Peyer's patch (tissue), 4 donors: ENCODE data around the gene SHC3.

Source experiments
- POLR2A ChIP-seq, 2 donors: fragments of 450-650 bp; IDR thresholded peaks; one replicate each; pipeline ENCODE4 v1.5.1; 2017; ENCODE audit warnings: antibody characterized with exemption in 2 of 2, mild to moderate bottlenecking in 2 of 2, moderate library complexity in 2 of 2
- TF ChIP-seq, protein P1 (sequence below), 6 experiments: fragments of 450-650 bp in 4 of 6; fragments of 200-600 bp in 2 of 6; sonication (generic) in 1 of 6; IDR thresholded peaks; one replicate each; pipeline ENCODE4 v1.5.1; 2017 to 2019; ENCODE audit warnings: antibody characterized with exemption in 6 of 6, mild to moderate bottlenecking in 3 of 6, moderate library complexity in 1 of 6

DNA sequence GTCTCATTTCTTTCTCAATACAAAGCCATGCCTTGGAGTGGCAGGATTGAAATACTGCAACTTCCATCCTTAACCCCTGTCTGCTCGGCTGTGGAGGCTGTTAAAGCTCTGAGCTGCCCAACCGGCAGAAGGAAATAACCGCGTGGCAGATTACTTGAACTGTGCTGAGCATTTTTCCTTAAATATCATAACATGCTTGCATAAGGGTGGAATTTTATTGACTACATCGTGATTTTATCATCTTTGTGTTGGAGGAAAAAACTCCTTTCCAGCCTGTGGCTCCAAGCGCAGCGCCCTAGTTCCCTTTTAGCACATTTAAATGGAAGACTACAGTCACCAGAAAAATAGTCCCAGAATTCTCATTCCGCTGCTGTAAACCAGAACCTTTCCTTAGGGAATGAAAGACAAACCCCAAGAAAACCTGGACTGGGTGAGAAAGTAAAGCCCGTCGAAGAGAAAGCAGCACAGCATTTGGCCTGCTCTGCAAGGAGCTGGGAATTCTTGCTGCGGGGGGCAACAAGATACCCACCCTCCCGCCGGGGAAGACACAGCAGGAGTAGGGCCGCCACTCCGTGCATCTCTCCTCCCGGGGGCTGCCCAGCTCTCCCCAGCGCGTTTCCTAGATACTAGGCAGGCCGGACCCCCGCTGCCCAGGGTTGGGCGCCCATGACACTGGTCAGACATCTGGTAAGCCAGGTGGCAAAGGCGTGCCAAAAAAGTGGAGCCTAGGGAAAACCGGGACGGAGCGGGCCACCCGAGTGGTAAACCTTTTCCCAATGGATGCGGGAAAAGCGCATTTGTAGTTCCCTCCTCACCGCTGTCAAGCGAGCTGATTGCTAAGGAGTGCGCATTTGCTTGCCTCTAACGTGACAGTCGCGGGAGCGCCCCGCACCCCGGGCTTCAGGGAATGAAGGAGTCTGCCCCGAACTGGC, 1.3 kb downstream of the SHC3 start:
- TF ChIP-seq, protein P1, sequence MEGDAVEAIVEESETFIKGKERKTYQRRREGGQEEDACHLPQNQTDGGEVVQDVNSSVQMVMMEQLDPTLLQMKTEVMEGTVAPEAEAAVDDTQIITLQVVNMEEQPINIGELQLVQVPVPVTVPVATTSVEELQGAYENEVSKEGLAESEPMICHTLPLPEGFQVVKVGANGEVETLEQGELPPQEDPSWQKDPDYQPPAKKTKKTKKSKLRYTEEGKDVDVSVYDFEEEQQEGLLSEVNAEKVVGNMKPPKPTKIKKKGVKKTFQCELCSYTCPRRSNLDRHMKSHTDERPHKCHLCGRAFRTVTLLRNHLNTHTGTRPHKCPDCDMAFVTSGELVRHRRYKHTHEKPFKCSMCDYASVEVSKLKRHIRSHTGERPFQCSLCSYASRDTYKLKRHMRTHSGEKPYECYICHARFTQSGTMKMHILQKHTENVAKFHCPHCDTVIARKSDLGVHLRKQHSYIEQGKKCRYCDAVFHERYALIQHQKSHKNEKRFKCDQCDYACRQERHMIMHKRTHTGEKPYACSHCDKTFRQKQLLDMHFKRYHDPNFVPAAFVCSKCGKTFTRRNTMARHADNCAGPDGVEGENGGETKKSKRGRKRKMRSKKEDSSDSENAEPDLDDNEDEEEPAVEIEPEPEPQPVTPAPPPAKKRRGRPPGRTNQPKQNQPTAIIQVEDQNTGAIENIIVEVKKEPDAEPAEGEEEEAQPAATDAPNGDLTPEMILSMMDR (IDR thresholded peaks at IDR 0.05), result no peak
- no peak for TF ChIP-seq POLR2A (IDR thresholded peaks at IDR 0.05)
